Ovary (tissue), 3 donors: ENCODE measurements around the gene DDX25.

Experiments used
- CTCF ChIP-seq, 3 donors: fragments of 450-650 bp in 2 of 3; fragments of 200-600 bp in 1 of 3; IDR thresholded peaks; one replicate each; pipeline versions ENCODE4 v1.5.1 to v1.8.0; 2016 to 2022; ENCODE audit warnings: antibody characterized with exemption in 3 of 3, mild to moderate bottlenecking in 1 of 3
- EP300 ChIP-seq: sonication (generic); formaldehyde crosslinking; IDR thresholded peaks from one replicate; pipeline ENCODE4 v1.6.1; 2017; ENCODE audit warnings: antibody characterized with exemption
- donor health status: DM: no; HTN: no; CAD: no.

- TF ChIP-seq EP300 (no peak), CTCF (IDR thresholded peaks at IDR 0.05) (no peak)
These were observed 30.2 kb downstream of the DDX25 start for GRCh38 chr11:125934473-125934872.
